A549 treated with GW870086 at 1 μM for 4 hours (cell line): ENCODE data around the gene SPATA18. TPM values are rescaled to one million over a fixed set of nuclear protein-coding genes. Genes with fewer than 3 reads are reported as not detected.

ENCODE experiments used
- total RNA-seq: library from RNA; stranded (reverse); fragments of 200-300 nt; extraction: Qiagen RNA extraction; gene quantifications from 5 replicates; pipeline ENCODE4 v1.2.3, GENCODE V29; 2022; ENCODE audit warnings: low read depth

SPATA18 gene
- total RNA-seq = 3.4 to 5.2 TPM (median 3.8 TPM) in 5 replicates

GRCh38 chr4:52051213-52051614, at the start of gene SPATA18:
SPATA18 (plus strand) TSS chr4:52051304; CDS start chr4:52051705, 401 bp downstream.

GRCh38 chr4:52019936-52020657, 31.0 kb upstream of the SPATA18 start, which contains the start of gene LRRC66:
LRRC66 (minus strand) TSS chr4:52020363; CDS start chr4:52017613, 2,750 bp downstream.

GRCh38 chr4:52038103-52038912, 12.8 kb upstream of the SPATA18 start, which contains the start of gene SGCB:
SGCB (minus strand) TSS chr4:52038299; CDS start chr4:52038259, 40 bp downstream.

Other genes with a start within 250 kb of the SPATA18 start
- gene DCUN1D4, start 208.2 kb upstream of the SPATA18 start, total RNA-seq = 12.6 to 18.9 TPM (median 17.5 TPM) in 5 replicates
- gene LRRC66, start 30.9 kb upstream of the SPATA18 start, total RNA-seq = 0.07 to 0.16 TPM (median 0.09 TPM) in 5 replicates
- gene SGCB, start 13.0 kb upstream of the SPATA18 start, total RNA-seq = 17.5 to 18.9 TPM (median 18.2 TPM) in 5 replicates